ENCODE measurements around the gene COL19A1. TPM values are rescaled to one million over a fixed set of nuclear protein-coding genes. Genes with fewer than 3 reads are reported as not detected.

COL19A1 gene
- total RNA-seq, 4 donors from 2014 or later: 0.35 to 5.0 (median 0.62) TPM

- Histone ChIP-seq H3K36me3 (no peaks in the 10 kb centered on the region), H3K27me3 (no peaks in the 10 kb centered on the region), H3K9me3 (no peaks in the 10 kb centered on the region), H3K27ac (no peak overlapping the region), H3K4me3 (no peak overlapping the region), H3K4me1 (no peaks in the 10 kb centered on the region)
- no peak for TF ChIP-seq CTCF (IDR thresholded peaks at IDR 0.05)
- TF ChIP-seq POLR2A (IDR thresholded peaks at IDR 0.05): no peak
- DNase-seq: no peak
These were observed 107.4 kb downstream of the COL19A1 start for GRCh38 chr6:69973763-69974162.

- DNase-seq: no peak
- TF ChIP-seq POLR2A (IDR thresholded peaks at IDR 0.05): no peak
- no peak for TF ChIP-seq CTCF (IDR thresholded peaks at IDR 0.05)
- Histone ChIP-seq H3K27me3 (no peaks in the 10 kb centered on the region), H3K9me3 (no peaks in the 10 kb centered on the region), H3K36me3 (no peaks in the 10 kb centered on the region), H3K27ac (no peak overlapping the region), H3K4me3 (no peak overlapping the region), H3K4me1 (no peaks in the 10 kb centered on the region)
These were observed 107.8 kb downstream of the COL19A1 start for GRCh38 chr6:69974193-69974592.

- DNase-seq: no peak
- no peak for TF ChIP-seq POLR2A (IDR thresholded peaks at IDR 0.05)
- TF ChIP-seq CTCF (IDR thresholded peaks at IDR 0.05): no peak
- no peaks in the 10 kb centered on the region for H3K4me1 ChIP-seq
- no peaks in the 10 kb centered on the region for H3K9me3 ChIP-seq
- no peaks in the 10 kb centered on the region for H3K27me3 ChIP-seq
- no peak overlapping the region for H3K27ac ChIP-seq
- H3K36me3 ChIP-seq: no peaks in the 10 kb centered on the region
- no peak overlapping the region for H3K4me3 ChIP-seq
These were observed 110.3 kb downstream of the COL19A1 start for GRCh38 chr6:69976591-69977090.

GRCh38 chr6:69980624-69981023 lies 114.3 kb downstream of the COL19A1 start:
- Histone ChIP-seq H3K27me3 (no peaks in the 10 kb centered on the region), H3K27ac (no peak overlapping the region), H3K9me3 (no peaks in the 10 kb centered on the region), H3K36me3 (no peaks in the 10 kb centered on the region), H3K4me3 (no peak overlapping the region), H3K4me1 (no peaks in the 10 kb centered on the region)
- DNase-seq: no peak
- TF ChIP-seq POLR2A (IDR thresholded peaks at IDR 0.05) (no peak), CTCF (IDR thresholded peaks at IDR 0.05) (no peak)

GRCh38 chr6:69984506-69984905 lies 118.2 kb downstream of the COL19A1 start:
- H3K27me3 ChIP-seq: no peaks in the 10 kb centered on the region
- no peak overlapping the region for H3K4me3 ChIP-seq
- no peak overlapping the region for H3K27ac ChIP-seq
- no peaks in the 10 kb centered on the region for H3K4me1 ChIP-seq
- no peaks in the 10 kb centered on the region for H3K9me3 ChIP-seq
- TF ChIP-seq CTCF (IDR thresholded peaks at IDR 0.05): no peak
- H3K36me3 ChIP-seq: no peaks in the 10 kb centered on the region
- no peak for DNase-seq

- no peaks in the 10 kb centered on the region for H3K27me3 ChIP-seq
- H3K36me3 ChIP-seq: no peaks in the 10 kb centered on the region
- H3K4me1 ChIP-seq: no peaks in the 10 kb centered on the region
- no peaks in the 10 kb centered on the region for H3K9me3 ChIP-seq
- DNase-seq: no peak
- H3K27ac ChIP-seq: no peak overlapping the region
- no peak overlapping the region for H3K4me3 ChIP-seq
- no peak for TF ChIP-seq CTCF (IDR thresholded peaks at IDR 0.05)
- TF ChIP-seq POLR2A (IDR thresholded peaks at IDR 0.05): no peak
These were observed 118.8 kb downstream of the COL19A1 start for GRCh38 chr6:69985180-69985579.
